Measurements from ENCODE around the gene KCNG2. TPM values are rescaled to one million over a fixed set of nuclear protein-coding genes. Genes with fewer than 3 reads are reported as not detected.

The KCNG2 gene
- polyA plus RNA-seq, 1 of the 3 experiments (the other 2 are of a cell fraction) = not detected

GRCh38 chr18:79753391-79753851, 44.3 kb upstream of the KCNG2 start:
- no peak overlapping the region for H3K9ac ChIP-seq
- no peaks in the 10 kb centered on the region for H3K27me3 ChIP-seq (ENCODE audit: insufficient read depth)
- peaks cover 10 to 21% of the 10 kb centered on the region in 2 experiments for H3K36me3 ChIP-seq (replicated peaks in 1 of 2; ENCODE audit: control insufficient read depth in 1 of 2, insufficient read depth in 2 of 2, low read length in 1 of 2)
- H3K79me2 ChIP-seq (ENCODE audit: insufficient read depth) = no peaks in the 10 kb centered on the region
- no peaks in the 10 kb centered on the region for H3F3A ChIP-seq (replicated peaks; ENCODE audit: insufficient read depth)
- no peak overlapping the region for H3K4me3 ChIP-seq (ENCODE audit: low read depth in 2 of 2, low read length in 1 of 2)
- no peaks in the 10 kb centered on the region for H4K20me1 ChIP-seq (ENCODE audit: insufficient read depth)
- H3K9me2 ChIP-seq = no peaks in the 10 kb centered on the region
- CTCF ChIA-PET = no interaction called here
- DNase-seq = no peak
- POLR2A ChIA-PET = no interaction called here
- WGBS (ENCODE audit: low lambda C conversion rate) = 95% methylated on average over 11 of the region's 27 CpGs
- H3K9me3 ChIP-seq = no peaks in the 10 kb centered on the region
- no peak overlapping the region for H2AFZ ChIP-seq (ENCODE audit: low read depth)
- TF ChIP-seq EZH2phosphoT487 (IDR thresholded peaks at IDR 0.05; ENCODE audit: borderline replicate concordance, low read depth) (no peak), TCF12 (IDR thresholded peaks at IDR 0.05) (no peak), MEF2A (IDR thresholded peaks at IDR 0.05; ENCODE audit: borderline replicate concordance, low read depth) (no peak), FOXM1 (IDR thresholded peaks at IDR 0.05; ENCODE audit: low read depth) (no peak), CHD2 (IDR thresholded peaks at IDR 0.05; ENCODE audit: low read length, partially characterized antibody) (no peak), JUND (IDR thresholded peaks at IDR 0.05) (no peak), RXRA (IDR thresholded peaks at IDR 0.05; ENCODE audit: borderline replicate concordance, low read depth) (no peak), ELF1 (IDR thresholded peaks at IDR 0.05) (no peak), USF2 (IDR thresholded peaks at IDR 0.05; ENCODE audit: borderline replicate concordance, low read depth, low read length) (no peak), CTCF (IDR thresholded peaks at IDR 0.05) (no peak), RCOR1 (IDR thresholded peaks at IDR 0.05; ENCODE audit: low read length) (no peak), ZBTB33 (IDR thresholded peaks at IDR 0.05; ENCODE audit: borderline replicate concordance, low read depth) (no peak), PBX3 (IDR thresholded peaks at IDR 0.05) (no peak), MAX (IDR thresholded peaks at IDR 0.05; ENCODE audit: low read depth) (no peak), EP300 (IDR thresholded peaks at IDR 0.05; ENCODE audit: borderline replicate concordance in 1 of 2, low read depth in 1 of 2, low read length in 1 of 2) (no peak)
- H3K4me2 ChIP-seq = no peak overlapping the region
- no peak overlapping the region for H3K27ac ChIP-seq (ENCODE audit: low read depth in 2 of 2, low read length in 1 of 2)
- no peaks in the 10 kb centered on the region for H3K4me1 ChIP-seq (ENCODE audit: control insufficient read depth in 1 of 2, insufficient read depth in 2 of 2, low read depth in 1 of 2, low read length in 1 of 2)

Data from SK-N-SH (cell line).